GM21390 (cell line): ENCODE measurements around the gene SYNPO2L.
"Not testable (repeated sequence)": the region's sequence is repeated elsewhere in the genome, so short reads cannot be mapped to it uniquely, and the experiment has no call there.

Experiments
- ATAC-seq: cut with Tn5 transposase; IDR thresholded peaks from one replicate; pipeline ENCODE4 v1.9.1; 2021; ENCODE audit not compliant: unreplicated experiment

Gene SYNPO2L

DNA sequence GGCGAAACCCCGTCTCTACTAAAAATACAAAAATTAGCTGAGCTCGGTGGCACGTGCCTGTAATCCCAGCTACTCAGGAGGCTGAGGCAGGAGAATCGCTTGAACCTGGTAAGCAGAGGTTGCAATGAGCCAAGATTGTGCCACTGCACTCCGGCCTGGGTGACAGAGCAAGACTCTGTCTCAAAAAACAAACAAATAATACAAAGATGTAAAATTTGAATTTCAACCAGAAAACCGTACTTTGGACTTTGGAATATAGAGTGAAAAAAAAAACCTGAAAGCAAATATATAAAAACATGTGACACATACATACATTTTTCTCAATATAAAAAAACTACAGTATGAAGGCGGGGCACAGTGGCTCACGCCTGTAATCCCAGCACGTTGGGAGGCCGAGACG, 34.9 kb downstream of the SYNPO2L start:
- not testable (repeated sequence) for ATAC-seq

DNA sequence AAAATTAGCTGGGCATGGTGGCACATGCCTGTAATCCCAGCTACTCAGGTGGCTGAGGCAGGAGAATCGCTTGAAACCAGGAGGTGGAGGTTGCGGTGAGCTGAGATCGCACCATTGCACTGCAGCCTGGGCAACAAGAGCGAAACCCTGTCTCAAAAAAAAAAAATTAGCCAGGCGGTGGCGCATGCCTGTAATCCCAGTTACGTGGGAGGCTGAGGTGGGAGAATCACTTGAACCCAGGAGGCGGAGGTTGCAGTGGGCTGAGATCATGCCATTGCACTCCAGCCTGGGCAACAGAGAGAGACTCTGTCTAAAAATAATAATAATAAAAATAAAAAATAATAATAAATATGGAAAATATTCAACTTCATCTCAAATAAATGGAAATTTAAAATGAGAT, 38.7 kb downstream of the SYNPO2L start:
- ATAC-seq, result not testable (repeated sequence)

DNA sequence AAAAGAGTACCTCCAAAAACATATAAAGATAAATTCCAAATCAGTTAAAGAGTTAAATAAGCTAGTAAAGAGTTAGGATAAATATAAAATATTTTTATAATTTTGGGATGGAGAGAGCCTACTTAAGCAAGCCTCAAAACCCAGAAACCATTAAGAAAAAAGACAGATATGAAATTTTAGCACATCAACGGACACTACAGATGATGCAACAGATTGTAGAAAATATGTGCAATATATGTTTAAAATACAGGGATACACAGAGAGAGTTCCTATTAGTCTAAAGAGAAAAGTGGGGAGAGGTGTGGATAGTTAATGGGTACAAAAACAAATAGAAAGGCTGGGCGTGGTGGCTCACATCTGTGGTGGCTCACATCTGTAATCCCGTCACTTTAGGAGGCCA, 41.1 kb downstream of the SYNPO2L start:
- no peak for ATAC-seq

DNA sequence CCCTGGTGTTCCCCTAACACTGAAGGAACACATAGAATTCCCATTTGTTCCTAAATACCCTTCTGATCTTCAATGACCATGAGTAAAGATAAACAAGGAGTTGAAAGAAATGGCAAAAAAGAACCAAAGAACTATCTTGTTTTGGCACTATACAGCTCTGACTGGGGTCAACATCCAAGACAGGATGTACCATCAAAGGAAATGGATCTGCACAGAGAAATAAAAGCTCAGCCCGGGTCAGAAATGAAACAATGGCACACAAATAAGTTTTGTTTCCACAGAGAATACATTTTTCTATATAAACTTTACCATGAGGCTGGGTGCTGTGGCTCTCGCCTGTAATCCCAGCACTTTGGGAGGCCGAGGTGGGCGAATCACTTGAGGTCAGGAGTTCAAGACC, 46.7 kb downstream of the SYNPO2L start:
- ATAC-seq, result no peak

DNA sequence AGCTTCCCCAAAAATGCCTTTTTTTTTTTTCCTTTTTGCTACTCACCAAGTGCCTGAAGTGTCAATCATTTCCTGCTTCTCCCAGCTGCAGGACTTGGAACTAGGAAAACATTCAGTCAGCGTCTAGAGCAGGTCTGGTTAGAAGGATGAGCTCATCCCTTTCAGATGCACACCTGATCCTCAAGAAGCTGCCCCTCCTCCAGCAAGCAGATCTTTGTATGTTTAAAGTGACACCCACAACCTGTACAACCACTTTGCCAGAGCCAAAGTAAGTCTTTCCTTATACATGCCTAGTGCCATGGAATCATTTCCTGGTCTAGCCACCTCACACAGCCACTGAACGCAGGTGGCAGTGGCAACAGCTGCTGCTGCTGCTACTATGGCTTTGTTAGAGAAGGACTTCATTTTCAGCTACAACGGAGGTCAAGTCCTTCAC, 54.3 kb downstream of the SYNPO2L start:
- ATAC-seq, result no peak

DNA sequence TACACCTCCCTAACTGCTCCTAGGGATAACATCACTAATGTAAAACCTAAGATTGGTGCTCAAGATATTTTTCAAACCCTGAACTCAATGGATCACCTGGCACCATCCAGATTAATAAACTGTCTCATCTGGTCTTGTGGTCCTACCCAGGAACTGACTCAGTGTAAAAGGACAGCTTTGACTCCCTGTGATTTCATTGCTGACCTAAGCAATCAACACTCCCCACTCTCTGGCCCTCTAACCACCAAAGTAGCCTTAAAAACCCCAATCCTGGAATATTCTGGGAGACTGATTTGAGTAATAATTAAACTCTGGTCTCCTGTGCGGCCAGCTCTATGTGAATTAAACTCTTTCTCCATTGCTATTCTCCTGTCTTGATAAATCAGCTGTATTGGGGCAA, 58.5 kb downstream of the SYNPO2L start:
- ATAC-seq, result no peak
